Measurements from ENCODE around the gene CREB3L1.
"Not testable (repeated sequence)": the region's sequence is repeated elsewhere in the genome, so short reads cannot be mapped to it uniquely, and the experiment has no call there.

Gene CREB3L1

GRCh38 chr11:46295312-46296058, 18.0 kb downstream of the CREB3L1 start:
- DNase-seq (ENCODE audit: low spot score) (peak; percentile 64), FAIRE-seq (no peak)

DNA sequence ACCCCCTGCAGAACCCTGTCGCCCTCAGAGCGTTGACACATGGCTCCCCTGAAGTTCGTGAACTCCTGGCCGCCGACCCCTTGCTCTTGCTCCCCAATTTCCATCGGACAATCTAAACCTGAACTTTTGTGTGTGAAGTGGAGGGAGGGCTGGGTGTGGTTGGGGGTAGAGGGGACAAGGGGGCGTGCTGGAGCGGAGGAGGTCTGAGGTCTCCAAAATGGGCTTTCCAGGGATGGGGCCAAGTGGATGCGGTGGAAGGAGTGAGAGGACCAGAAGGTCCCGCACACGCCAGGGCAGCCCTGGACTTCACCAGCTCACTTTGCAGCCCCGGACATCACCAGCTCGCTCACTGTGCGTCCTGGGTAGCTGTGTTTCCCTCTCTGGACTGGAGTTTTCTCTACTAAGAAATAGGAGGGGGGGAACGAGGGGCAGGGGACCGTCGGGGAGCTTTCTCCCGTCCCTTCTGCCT, 18.6 kb downstream of the CREB3L1 start:
- FAIRE-seq, result no peak
- no peak for DNase-seq (ENCODE audit: low spot score)

- DNase-seq (ENCODE audit: low spot score) (peak; percentile 72), FAIRE-seq (no peak)
Observed at GRCh38 chr11:46296528-46297448, 19.3 kb downstream of the CREB3L1 start.

DNA sequence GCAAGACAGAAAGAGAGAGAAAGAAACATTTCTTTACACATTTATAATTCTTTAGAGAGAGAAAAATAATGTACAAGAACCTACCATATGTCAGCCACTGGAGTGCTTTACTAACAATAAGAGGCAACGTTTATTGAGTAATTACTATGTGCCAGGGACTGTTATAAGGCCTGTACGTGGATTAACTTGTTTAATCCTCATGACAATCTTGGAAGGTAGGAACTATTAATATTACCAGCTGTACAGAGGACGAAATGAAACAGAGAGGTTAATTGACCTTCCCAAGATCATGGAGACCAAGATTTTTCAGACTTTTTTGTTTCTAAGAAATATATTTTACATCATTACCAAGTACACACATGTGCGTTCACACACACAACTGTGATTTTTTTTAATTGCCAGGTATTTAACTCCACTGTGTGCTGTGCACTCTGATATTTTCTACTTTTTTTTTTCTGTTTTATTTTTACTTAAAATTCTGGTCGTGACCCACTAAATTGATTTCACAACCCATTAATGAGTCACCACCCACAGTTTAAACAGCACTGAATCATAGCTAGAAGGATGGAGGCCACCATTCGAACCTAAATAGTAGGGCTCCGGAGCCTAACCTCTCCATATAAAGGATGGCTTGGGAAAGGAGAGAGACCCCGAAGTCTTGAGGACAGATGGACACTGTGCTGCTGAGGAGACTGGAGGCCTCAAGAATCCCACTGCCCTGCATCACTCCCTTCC, 21.4 kb downstream of the CREB3L1 start:
- peak; percentile 67 for FAIRE-seq
- peak; percentile 60 for DNase-seq (ENCODE audit: low spot score)

GRCh38 chr11:46299451-46299961, 22.0 kb downstream of the CREB3L1 start:
- DNase-seq (ENCODE audit: low spot score) (peak; percentile 73), FAIRE-seq (peak; percentile 39)

GRCh38 chr11:46300270-46300669, 22.8 kb downstream of the CREB3L1 start:
- FAIRE-seq (no peak), DNase-seq (ENCODE audit: low spot score) (peak; percentile 27)

DNA sequence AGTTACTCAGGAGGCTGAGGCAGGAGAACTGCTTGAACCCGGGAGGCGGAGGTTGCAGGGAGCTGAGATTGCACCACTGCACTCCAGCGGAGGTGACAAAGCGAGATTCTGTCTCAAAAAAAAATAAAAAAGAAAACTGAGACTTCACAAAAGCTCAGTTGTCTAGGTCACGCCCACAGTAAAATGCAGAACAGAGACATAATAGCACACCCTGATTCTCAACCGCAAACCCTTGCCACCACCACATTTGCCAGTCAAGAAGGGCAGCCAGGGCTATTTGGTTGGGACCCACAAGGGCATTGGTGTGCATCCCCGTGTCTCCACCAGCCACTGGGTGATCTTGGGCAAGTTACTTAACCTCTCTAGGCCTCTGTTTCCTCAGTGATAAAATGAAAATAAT, 25.4 kb downstream of the CREB3L1 start:
- no peak for DNase-seq (ENCODE audit: low spot score)
- no peak for FAIRE-seq

GRCh38 chr11:46304036-46304435, 26.6 kb downstream of the CREB3L1 start:
- FAIRE-seq; DNase-seq (ENCODE audit: low spot score): not testable (repeated sequence)

DNA sequence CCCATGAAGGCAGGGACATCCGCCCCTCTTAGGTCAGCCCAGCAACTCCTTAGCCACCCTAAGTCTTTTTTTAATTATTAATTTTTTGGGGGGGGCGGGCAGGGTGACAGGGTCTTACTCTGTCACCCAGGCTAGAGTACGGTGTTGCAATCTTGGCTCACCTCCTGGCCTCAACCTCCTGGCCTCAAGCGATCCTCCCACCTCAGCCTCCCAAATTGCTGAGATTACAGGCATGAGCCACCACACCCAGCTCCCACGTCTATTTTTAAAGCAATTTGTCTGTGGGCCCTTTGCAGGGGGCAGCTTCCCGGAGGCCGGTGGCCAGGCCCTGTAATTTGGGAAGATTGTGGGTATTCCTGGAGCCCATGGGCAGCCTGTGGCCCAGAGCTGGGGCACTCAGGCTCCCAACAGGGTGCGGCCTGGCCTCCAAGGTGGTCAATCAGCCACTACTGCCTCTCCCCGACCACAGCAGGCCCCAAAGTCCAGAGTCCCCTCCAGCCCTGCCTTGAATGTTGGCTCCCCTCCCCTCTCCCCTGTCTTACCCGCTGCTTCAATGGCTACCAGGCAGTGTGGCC, 27.2 kb downstream of the CREB3L1 start:
- FAIRE-seq (no peak), DNase-seq (ENCODE audit: low spot score) (no peak)

DNA sequence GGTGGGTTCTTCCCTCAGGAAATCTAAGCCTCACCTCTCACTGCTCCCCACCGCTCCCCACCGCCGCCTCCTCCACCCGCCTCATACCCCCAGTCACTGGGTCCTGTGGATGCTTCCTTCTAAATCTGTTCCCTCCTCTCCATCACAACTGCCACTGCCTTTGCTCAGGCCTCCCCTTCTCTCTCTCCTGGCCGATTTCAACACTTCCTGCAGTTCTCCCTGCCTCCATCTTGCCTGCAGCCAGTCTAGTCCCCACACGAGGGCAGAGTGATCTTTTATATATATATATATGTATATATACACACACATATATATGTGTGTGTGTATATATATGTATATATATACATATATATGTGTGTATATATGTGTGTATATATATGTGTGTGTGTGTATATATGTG, 27.8 kb downstream of the CREB3L1 start:
- DNase-seq (ENCODE audit: low spot score) (no peak), FAIRE-seq (no peak)

DNA sequence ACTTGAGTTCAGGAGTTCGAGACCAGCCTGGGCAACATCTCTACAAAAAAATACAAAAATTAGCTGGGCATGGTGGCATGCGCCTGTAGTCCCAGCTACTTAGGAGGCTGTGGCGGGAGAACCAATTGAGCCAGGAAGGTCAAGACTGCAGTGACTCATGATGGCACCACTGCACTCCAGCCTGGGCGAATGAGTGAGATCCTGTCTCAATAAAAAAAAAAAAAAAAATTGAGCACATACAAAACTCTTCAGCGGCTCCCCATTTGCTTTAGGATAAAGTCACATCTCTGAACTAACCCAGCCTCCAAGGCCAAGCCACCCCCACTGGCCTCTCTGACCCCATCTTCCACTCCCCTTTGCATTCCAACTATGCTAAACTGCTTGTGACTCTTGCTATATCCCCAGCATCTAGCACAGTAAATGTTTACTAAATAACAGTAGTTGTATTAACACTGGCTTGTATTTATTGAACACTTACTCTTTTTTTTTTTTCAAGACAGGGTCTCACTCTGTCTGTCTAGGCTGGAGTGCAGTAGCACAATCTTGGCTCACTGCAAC, 28.9 kb downstream of the CREB3L1 start:
- DNase-seq (ENCODE audit: low spot score) (peak; percentile 46), FAIRE-seq (no peak)

- DNase-seq (ENCODE audit: low spot score), result no peak
- FAIRE-seq, result no peak
Observed at GRCh38 chr11:46307369-46307768, 29.9 kb downstream of the CREB3L1 start.

DNA sequence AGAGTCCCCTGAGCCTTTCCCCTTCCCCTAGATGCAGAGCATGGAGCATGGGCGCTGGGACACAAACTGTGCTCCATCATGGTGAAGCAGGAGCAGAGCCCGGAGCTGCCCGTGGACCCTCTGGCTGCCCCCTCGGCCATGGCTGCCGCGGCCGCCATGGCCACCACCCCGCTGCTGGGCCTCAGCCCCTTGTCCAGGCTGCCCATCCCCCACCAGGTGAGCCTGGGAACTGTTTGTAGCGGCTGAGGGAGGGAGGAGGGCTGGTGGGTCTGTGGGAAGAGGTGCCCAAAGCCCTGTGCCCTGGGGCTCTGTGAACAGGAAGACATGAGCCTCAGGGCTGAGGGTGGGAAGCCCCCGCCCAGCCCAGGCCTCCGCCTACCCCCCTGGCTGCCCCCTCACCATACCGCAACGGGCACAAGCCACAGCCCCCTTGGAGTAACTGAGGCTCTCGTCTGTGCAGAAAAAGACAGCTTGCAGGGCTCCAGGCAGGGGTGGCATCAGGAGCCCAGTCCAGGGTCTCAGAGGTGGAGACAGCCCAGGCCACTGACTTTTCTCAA, 30.4 kb downstream of the CREB3L1 start:
- no peak for FAIRE-seq
- DNase-seq (ENCODE audit: low spot score), result no peak

DNA sequence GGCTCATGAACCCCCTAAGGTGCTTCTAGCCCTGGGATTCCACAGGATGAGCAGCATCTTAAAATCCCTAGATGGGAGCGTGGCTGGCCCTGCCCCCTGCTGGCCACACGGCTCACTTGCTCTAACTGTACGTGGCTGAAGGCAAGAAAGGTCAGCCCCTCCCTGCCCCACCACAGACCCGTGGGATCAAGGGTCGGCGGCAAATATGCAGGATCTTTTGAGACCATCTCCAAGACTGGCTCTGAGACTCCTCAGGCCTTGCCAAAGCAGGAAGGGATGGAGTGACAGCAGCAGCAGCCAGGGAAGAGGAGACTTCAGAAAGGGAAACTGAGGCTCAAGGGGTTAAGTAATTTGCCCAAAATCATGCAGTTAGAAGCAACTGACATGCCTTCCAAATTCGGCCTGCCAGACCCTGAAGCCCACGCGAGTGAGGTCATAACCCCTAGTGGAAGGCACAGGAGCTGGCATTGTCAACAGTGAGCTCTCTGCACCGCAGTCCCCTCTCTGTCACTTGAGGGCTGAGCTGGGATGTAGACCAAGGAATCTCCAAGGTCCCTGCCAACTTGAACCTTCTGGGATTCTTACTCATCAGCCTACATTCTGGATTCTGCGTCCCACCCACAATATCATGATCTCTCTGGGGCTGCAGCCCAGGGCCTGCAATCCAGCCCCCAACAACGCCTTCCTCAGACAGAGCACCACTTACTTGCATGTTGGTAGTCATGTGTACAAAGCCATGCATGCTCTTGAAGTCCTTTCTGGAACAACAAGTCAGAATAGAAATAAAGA, 31.4 kb downstream of the CREB3L1 start:
- FAIRE-seq (no peak), DNase-seq (ENCODE audit: low spot score) (peak; percentile 52)

- no peak for FAIRE-seq
- peak; percentile 55 for DNase-seq (ENCODE audit: low spot score)
Observed at GRCh38 chr11:46309814-46310259, 32.4 kb downstream of the CREB3L1 start.

DNA sequence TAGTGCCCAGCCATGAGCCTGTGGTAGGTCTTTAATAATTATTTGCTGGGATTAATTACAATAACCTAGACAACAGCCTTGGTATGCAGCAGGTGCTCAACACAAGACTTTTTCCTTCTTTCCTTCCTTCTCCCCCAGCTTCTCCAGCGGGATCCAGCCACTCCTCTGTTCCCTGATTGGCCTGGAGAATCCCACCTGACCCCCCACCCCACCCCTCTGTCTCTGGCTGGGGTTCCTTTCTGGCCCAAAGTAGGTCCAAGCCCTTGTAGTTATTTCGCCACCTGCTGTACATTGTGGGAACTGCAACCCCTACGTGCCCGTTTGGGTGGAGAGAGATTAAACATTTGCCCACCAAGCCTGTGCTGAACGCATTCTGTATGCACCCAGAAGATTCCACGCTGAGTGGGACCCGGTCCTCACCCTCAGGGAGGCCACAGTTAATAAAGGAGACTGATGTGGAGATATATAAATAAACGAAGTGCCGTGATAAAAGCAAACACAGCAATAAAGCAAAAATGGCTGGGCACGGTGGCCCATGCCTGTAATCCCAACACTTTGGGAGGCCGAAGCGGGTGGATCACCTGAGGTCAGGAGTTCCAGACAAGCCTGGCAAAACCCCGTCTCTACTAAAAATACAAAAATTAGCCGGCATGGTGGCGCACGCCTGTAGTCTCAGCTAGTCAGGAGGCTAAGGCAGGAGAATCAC, 37.7 kb downstream of the CREB3L1 start:
- DNase-seq (ENCODE audit: low spot score), result peak; percentile 41
- FAIRE-seq, result no peak

DNA sequence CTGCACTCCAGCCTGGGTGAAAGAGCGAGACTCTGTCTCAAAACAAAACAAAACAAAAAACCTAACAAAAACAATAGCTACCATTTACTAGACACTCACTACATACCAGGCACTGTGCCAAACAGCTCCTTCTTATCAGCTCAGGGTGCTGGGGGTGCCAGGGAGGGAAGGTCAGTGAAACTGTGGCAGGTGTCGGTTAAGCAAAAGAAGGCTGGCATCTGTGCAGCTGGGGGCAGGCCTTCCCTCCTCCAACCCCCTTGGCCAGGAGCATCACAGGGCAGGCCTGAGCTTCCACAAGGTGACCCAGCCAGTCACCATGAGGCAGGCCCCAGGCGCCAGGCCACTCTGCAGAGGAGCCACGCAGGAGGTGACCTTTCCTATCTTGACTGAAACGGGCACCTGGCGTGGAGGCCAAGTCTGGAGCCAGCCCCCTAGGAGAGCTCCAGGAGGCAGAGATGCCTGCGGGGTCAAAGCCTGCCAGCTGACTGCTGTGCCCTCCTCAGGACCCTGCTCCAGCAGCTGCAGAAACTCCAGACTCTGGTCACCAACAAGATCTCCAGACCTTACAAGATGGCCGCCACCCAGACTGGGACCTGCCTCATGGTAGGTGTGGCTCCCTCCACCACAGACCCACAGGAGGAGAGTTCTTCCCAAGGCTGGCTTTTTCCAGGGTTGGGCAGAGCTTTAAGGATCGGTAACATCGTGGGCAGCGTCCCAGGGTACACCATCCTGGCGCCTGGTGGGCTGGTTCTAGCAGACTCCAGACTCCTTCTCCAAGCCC, 38.5 kb downstream of the CREB3L1 start:
- DNase-seq (ENCODE audit: low spot score) (no peak), FAIRE-seq (no peak)

DNA sequence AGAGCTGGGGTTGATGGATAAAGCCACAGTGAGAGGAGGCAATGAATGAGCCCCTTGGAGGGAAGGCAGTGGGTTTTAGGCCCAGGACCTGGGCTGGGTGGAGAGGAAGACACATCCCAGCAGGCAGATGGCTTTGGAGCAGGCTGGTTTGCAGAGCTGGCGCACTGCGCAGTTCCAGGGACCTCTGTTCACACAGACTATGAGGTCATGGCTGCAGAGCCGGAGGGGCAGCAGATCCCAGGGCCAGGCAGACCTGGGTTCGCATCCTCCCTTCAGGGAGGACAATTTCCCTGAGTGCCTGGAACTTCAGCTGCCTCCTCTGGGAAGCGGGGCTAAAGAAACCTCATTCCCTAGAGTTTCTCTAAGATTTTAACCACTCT, 41.6 kb downstream of the CREB3L1 start:
- FAIRE-seq (no peak), DNase-seq (ENCODE audit: low spot score) (no peak)
